WTC11 (cell line): ENCODE data around the gene AQP2.

Experiments used
- AFF4 ChIP-seq: sonication (generic); formaldehyde crosslinking; IDR thresholded peaks from 2 replicates; pipeline ENCODE4 v1.8.1; 2023; ENCODE audit warnings: mild to moderate bottlenecking, missing genetic modification reagents, borderline replicate concordance
- ATF2 ChIP-seq: sonication (generic); formaldehyde crosslinking; IDR thresholded peaks from 2 replicates; pipeline ENCODE4 v1.8.1; 2022; ENCODE audit warnings: low read depth, missing genetic modification reagents, borderline replicate concordance
- ELF4 ChIP-seq: sonication (generic); formaldehyde crosslinking; IDR thresholded peaks from 2 replicates; pipeline ENCODE4 v1.8.1; 2022; ENCODE audit warnings: low read depth, mild to moderate bottlenecking, moderate library complexity, missing genetic modification reagents
- MYBL2 ChIP-seq: sonication (generic); formaldehyde crosslinking; IDR thresholded peaks from 2 replicates; pipeline ENCODE4 v1.8.1; 2023; ENCODE audit warnings: mild to moderate bottlenecking, moderate library complexity, missing genetic modification reagents
- TP53 ChIP-seq: sonication (generic); formaldehyde crosslinking; IDR thresholded peaks from 2 replicates; pipeline ENCODE4 v1.8.1; 2023; ENCODE audit warnings: mild to moderate bottlenecking, missing genetic modification reagents
- ZBTB43 ChIP-seq: sonication (generic); formaldehyde crosslinking; IDR thresholded peaks from 2 replicates; pipeline ENCODE4 v1.8.1; 2023; ENCODE audit warnings: mild to moderate bottlenecking, missing genetic modification reagents
- ZNF138 ChIP-seq: sonication (generic); formaldehyde crosslinking; conservative IDR thresholded peaks from 2 replicates; pipeline ENCODE4 v1.8.1; 2022; ENCODE audit warnings: mild to moderate bottlenecking, moderate library complexity, missing genetic modification reagents
- ZNF416 ChIP-seq: fragments of 250-450 bp; sonication (Bioruptor Pico); IDR thresholded peaks from 2 replicates; pipeline ENCODE4 v1.9.0; 2021; ENCODE audit warnings: mild to moderate bottlenecking, inconsistent platforms
- ZNF423 ChIP-seq: fragments of 250-450 bp; sonication (Bioruptor Pico); IDR thresholded peaks from 2 replicates; pipeline ENCODE4 v2.1.2; 2022; ENCODE audit warnings: mild to moderate bottlenecking, moderate library complexity
- TF ChIP-seq, protein P1 (sequence below): fragments of 200-600 bp; IDR thresholded peaks from 2 replicates; pipeline ENCODE4 v1.8.0; 2022; ENCODE audit warnings: antibody characterized with exemption
- TF ChIP-seq, protein P2 (sequence below): sonication (generic); formaldehyde crosslinking; IDR thresholded peaks from 2 replicates; pipeline ENCODE4 v1.8.0; 2023; ENCODE audit warnings: mild to moderate bottlenecking, missing genetic modification reagents
- TF ChIP-seq, protein P3 (sequence below): sonication (generic); formaldehyde crosslinking; IDR thresholded peaks from 2 replicates; pipeline ENCODE4 v1.8.0; 2022; ENCODE audit warnings: mild to moderate bottlenecking, missing genetic modification reagents

DNA sequence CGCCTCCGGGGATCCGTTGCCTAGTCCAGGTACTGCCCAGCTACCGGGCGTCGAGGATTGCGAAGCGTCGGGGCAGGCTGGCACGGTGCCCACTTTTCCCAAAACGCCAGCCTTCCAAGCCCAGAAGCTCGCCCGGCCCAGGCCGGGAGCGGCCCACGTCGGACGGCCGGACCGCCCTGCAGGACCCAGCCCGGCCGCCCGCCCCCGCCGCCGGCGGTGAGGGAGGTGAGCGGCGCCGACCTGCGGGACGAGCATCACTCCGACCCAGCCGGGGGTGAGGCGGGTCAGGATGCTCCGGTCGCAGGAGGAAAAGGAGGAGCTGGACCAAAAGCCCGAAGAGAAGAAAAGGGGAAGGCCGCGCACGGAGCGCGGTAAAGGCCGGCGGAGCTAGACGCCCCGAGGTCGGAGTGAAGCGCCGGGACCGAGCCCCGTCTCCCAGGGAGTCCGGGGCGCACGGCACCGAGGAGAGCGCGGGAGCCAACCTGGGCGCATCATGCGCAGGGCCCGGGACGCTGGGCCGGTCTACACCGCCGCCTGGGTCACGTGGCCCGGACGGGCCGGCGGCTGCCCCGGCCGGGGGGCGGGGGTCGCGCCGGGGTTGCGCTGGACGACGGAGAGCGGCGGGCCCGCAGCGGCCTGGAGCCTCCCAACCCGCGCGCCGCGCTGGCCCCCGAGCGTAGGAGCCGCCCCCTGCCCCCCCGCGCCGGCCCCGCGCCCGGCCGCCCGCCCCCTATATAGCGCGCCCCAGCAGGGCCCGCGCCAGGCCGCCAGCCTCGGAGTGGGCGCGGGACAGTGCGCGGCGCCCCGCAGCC lies 10.8 kb downstream of the AQP2 start, which contains the start of gene AQP5:
- TF ChIP-seq ZNF416 (no peak), AFF4 (CRISPR knock-in tag) (no peak), ZNF423 (CRISPR knock-in tag) (no peak), ZNF138 (CRISPR knock-in tag) (no peak), ATF2 (CRISPR knock-in tag) (no peak), ZBTB43 (no peak), MYBL2 (CRISPR knock-in tag) (no peak), ELF4 (no peak), TP53 (CRISPR knock-in tag) (no peak)
- TF ChIP-seq, protein P1, sequence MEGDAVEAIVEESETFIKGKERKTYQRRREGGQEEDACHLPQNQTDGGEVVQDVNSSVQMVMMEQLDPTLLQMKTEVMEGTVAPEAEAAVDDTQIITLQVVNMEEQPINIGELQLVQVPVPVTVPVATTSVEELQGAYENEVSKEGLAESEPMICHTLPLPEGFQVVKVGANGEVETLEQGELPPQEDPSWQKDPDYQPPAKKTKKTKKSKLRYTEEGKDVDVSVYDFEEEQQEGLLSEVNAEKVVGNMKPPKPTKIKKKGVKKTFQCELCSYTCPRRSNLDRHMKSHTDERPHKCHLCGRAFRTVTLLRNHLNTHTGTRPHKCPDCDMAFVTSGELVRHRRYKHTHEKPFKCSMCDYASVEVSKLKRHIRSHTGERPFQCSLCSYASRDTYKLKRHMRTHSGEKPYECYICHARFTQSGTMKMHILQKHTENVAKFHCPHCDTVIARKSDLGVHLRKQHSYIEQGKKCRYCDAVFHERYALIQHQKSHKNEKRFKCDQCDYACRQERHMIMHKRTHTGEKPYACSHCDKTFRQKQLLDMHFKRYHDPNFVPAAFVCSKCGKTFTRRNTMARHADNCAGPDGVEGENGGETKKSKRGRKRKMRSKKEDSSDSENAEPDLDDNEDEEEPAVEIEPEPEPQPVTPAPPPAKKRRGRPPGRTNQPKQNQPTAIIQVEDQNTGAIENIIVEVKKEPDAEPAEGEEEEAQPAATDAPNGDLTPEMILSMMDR, result no peak
- TF ChIP-seq, protein P2, sequence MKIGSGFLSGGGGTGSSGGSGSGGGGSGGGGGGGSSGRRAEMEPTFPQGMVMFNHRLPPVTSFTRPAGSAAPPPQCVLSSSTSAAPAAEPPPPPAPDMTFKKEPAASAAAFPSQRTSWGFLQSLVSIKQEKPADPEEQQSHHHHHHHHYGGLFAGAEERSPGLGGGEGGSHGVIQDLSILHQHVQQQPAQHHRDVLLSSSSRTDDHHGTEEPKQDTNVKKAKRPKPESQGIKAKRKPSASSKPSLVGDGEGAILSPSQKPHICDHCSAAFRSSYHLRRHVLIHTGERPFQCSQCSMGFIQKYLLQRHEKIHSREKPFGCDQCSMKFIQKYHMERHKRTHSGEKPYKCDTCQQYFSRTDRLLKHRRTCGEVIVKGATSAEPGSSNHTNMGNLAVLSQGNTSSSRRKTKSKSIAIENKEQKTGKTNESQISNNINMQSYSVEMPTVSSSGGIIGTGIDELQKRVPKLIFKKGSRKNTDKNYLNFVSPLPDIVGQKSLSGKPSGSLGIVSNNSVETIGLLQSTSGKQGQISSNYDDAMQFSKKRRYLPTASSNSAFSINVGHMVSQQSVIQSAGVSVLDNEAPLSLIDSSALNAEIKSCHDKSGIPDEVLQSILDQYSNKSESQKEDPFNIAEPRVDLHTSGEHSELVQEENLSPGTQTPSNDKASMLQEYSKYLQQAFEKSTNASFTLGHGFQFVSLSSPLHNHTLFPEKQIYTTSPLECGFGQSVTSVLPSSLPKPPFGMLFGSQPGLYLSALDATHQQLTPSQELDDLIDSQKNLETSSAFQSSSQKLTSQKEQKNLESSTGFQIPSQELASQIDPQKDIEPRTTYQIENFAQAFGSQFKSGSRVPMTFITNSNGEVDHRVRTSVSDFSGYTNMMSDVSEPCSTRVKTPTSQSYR (CRISPR knock-in tag), result no peak
- TF ChIP-seq, protein P3, sequence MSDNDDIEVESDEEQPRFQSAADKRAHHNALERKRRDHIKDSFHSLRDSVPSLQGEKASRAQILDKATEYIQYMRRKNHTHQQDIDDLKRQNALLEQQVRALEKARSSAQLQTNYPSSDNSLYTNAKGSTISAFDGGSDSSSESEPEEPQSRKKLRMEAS (CRISPR knock-in tag), result no peak; the same call in 1 of the 2 replicates
